HG03280 (cell line): Measurements from ENCODE around the gene ZYG11A.
A peak's percentile ranks its signal among the peaks of the same experiment; 100 is the strongest.

Source experiments
- ATAC-seq: cut with Tn5 transposase; IDR thresholded peaks from one replicate; pipeline ENCODE4 v1.9.1; 2021; ENCODE audit warnings: mild to moderate bottlenecking, moderate library complexity; ENCODE audit not compliant: unreplicated experiment

ZYG11A gene

GRCh38 chr1:52916241-52916975 is 73.8 kb downstream of the ZYG11A start:
- ATAC-seq, result no peak

GRCh38 chr1:52917156-52917555 is 74.6 kb downstream of the ZYG11A start:
- no peak for ATAC-seq

GRCh38 chr1:52917581-52917980 is 75.0 kb downstream of the ZYG11A start:
- ATAC-seq, result no peak

GRCh38 chr1:52918201-52918600 is 75.6 kb downstream of the ZYG11A start:
- ATAC-seq, result no peak

GRCh38 chr1:52919051-52919722 is 76.6 kb downstream of the ZYG11A start:
- no peak for ATAC-seq

- ATAC-seq, result no peak
Observed at GRCh38 chr1:52919723-52920483, 77.3 kb downstream of the ZYG11A start.

- no peak for ATAC-seq
Observed at GRCh38 chr1:52920791-52921291, 78.3 kb downstream of the ZYG11A start.

- ATAC-seq, result no peak
Observed at GRCh38 chr1:52925571-52926005, 83.0 kb downstream of the ZYG11A start.

- no peak for ATAC-seq
Observed at GRCh38 chr1:52926864-52927211, 84.3 kb downstream of the ZYG11A start.

GRCh38 chr1:52927212-52928014 is 84.9 kb downstream of the ZYG11A start, which contains the start of gene SCP2:
Gene SCP2, plus strand, starts transcription at chr1:52927276. Its CDS starts 121 bp downstream, at chr1:52927397.
- peak; percentile 71 for ATAC-seq

- no peak for ATAC-seq
Observed at GRCh38 chr1:52928015-52928404, 85.5 kb downstream of the ZYG11A start.

- no peak for ATAC-seq
Observed at GRCh38 chr1:52929019-52929418, 86.5 kb downstream of the ZYG11A start.

GRCh38 chr1:52937433-52938182 is 95.0 kb downstream of the ZYG11A start:
- no peak for ATAC-seq

GRCh38 chr1:52938183-52938451 is 95.6 kb downstream of the ZYG11A start:
- ATAC-seq, result no peak

GRCh38 chr1:52943876-52944416 is 101.4 kb downstream of the ZYG11A start:
- no peak for ATAC-seq

GRCh38 chr1:52944566-52944965 is 102.0 kb downstream of the ZYG11A start:
- no peak for ATAC-seq
